ENCODE measurements around the gene NEBL.

GRCh38 chr10:20834825-20835224, 62.3 kb downstream of the NEBL start:
- TF ChIP-seq CTCF (IDR thresholded peaks at IDR 0.05; ENCODE audit: low read depth, low read length) (no peak), EZH2phosphoT487 (IDR thresholded peaks at IDR 0.05; ENCODE audit: low read depth) (no peak)
